Skin epidermis (tissue), 12 donors: ENCODE measurements around the gene TMEM243.
"Not testable (repeated sequence)": the region's sequence is repeated elsewhere in the genome, so short reads cannot be mapped to it uniquely, and the experiment has no call there.

Experiments used
- H3K27ac ChIP-seq, 21 experiments: fragments of 200-600 bp; sonication (generic) in 11 of 21; one replicate each; pipeline ENCODE4 v1.5.0; 2020; ENCODE audit warnings: mild to moderate bottlenecking in 3 of 21, inconsistent platforms in 2 of 21, moderate library complexity in 2 of 21
- H3K4me3 ChIP-seq, 7 experiments: fragments of 200-600 bp; sonication (generic) in 2 of 7; one replicate each; pipeline ENCODE4 v1.5.0; 2020; ENCODE audit warnings: inconsistent platforms in 2 of 7, mild to moderate bottlenecking in 2 of 7, moderate library complexity in 1 of 7

The TMEM243 gene

GRCh38 chr7:87219545-87220025, at the start of gene TMEM243:
Gene TMEM243, minus strand, starts transcription at chr7:87219732. Its CDS starts 229 bp downstream, at chr7:87219503.
- Histone ChIP-seq H3K4me3 (peak within 1 kb of the TSS; percentile 68 to 95 (median 89)), H3K27ac (peak within 1 kb of the TSS; percentile 52 to 93 (median 85))

GRCh38 chr7:87267239-87267900, 47.8 kb upstream of the TMEM243 start:
- H3K27ac ChIP-seq = no peak overlapping the region
- H3K4me3 ChIP-seq = no peak overlapping the region

- Histone ChIP-seq H3K27ac (no peak overlapping the region), H3K4me3 (no peak overlapping the region)
Observed at GRCh38 chr7:87263537-87263936, 44.0 kb upstream of the TMEM243 start.

GRCh38 chr7:87253589-87254087, 34.1 kb upstream of the TMEM243 start:
- Histone ChIP-seq H3K4me3 (no peak overlapping the region), H3K27ac (no peak overlapping the region)

DNA sequence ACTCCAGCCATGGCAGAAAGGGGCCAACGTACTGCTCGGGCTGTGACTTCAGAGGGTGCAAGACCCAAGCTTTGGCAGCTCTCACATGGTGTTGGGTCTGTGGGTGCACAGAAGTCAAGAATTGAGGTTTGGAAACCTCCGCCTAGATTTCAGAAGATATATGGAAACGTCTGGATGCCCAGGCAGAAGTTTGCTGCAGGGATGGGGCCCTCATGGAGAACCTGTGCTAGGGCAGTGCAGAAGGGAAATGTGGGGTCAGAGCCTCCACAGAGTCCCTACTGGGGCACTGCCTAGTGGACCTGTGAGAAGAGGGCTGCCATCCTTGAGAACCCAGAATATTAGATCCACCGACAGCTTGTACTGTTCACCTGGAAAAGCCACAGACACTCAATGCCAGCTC, 26.1 kb upstream of the TMEM243 start:
- H3K4me3 ChIP-seq, H3K27ac ChIP-seq: not testable (repeated sequence)

GRCh38 chr7:87238464-87239051, 19.0 kb upstream of the TMEM243 start:
- H3K4me3 ChIP-seq, H3K27ac ChIP-seq: not testable (repeated sequence)

- Histone ChIP-seq H3K27ac (no peak overlapping the region), H3K4me3 (no peak overlapping the region)
Observed at GRCh38 chr7:87234949-87235348, 15.4 kb upstream of the TMEM243 start.

- Histone ChIP-seq H3K27ac (no peak overlapping the region), H3K4me3 (no peak overlapping the region)
Observed at GRCh38 chr7:87231711-87232110, 12.2 kb upstream of the TMEM243 start.

GRCh38 chr7:87231258-87231657, 11.7 kb upstream of the TMEM243 start:
- H3K4me3 ChIP-seq = no peak overlapping the region
- no peak overlapping the region for H3K27ac ChIP-seq

GRCh38 chr7:87226495-87226894, 7.0 kb upstream of the TMEM243 start:
- Histone ChIP-seq H3K27ac (no peak overlapping the region), H3K4me3 (no peak overlapping the region)

DNA sequence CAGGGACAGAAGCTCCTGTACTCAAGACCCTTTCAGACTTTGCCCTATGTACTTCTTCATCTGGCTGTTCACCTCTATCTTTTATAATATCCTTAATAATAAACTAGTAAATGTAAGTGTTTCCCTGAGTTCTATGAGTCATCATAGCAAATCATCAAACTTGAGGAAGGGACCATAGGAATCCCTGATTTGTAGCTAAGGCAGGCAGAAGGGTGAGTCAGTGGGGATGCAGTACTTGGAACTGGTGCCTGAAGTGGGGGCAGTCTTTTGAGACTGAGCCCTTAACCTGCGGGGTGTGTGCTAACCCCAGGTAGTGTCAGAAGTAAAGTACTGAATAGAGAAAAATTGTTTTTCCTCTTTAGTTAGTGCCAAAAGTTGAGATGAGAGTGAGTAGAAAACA, 6.2 kb upstream of the TMEM243 start:
- H3K27ac ChIP-seq = no peak overlapping the region

GRCh38 chr7:87223666-87224065, 4.1 kb upstream of the TMEM243 start:
- Histone ChIP-seq H3K27ac (no peak overlapping the region), H3K4me3 (no peak overlapping the region)

More for the DNA sequence above, 6.2 kb upstream of the TMEM243 start:
- no peak overlapping the region for H3K4me3 ChIP-seq

DNA sequence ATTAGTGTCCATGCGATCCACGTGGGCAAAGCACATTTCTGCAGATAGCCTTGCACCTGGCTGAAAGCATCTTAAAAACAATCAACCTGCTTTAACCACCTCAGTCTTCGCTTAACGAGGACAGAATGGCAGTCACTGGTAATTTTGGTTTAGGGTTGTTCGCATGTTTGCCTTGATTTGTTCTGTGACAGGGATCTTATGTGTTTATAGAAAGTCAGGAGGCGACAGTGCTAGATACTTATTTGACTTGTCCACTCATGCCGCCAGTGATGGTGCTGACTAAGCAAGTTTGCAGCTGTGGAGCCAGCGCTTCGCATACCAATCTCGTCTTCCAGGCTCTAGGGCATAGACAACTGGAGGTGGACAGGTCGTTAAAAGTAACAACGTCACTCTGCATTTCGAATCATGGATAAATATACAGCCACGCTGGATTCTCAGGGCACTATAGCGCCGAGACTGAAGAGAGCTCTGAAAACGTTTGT, 1.2 kb upstream of the TMEM243 start:
- peak overlapping the region in 9 of 21 experiments; percentile 77 to 91 (median 88) for H3K27ac ChIP-seq
- peak overlapping the region; percentile 68 to 95 (median 89) for H3K4me3 ChIP-seq

DNA sequence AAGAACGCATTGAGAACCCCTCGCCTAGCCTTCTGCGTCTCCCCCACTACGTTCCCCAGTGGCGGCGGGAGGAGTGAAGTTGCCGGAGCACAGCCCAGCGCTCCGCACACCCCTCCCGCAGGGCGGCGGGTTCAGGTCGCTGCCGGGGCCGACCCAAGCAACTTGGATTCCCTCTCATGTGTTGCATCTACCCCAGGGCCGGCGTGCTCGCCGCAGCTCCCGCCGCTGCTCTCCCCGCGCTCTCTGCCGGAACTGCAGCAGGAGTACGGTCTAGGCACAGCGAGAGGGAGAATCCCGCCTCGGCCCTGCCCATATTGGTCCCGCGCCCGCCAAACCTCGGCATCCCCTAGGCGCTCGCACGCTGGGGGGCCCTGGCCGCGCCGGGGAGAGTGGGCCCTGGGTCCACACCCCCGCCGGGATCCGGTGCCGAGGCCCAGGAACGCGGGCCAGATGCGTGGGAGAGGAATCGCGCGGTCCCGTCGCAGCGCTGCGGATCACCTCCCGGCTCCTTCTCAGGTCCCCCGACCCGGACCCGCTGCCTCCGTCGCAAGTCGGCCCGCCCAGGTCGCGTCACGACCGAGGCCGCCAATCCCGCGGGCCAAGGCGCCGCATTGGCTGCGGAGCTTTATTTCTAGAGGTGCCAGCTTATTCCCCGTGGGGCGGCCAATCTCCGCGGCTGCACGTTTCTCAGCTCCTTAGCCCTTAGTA, 648 bp upstream of the TMEM243 start:
- peak overlapping the region; percentile 52 to 93 (median 85) for H3K27ac ChIP-seq
- H3K4me3 ChIP-seq = peak overlapping the region; percentile 68 to 95 (median 89)

DNA sequence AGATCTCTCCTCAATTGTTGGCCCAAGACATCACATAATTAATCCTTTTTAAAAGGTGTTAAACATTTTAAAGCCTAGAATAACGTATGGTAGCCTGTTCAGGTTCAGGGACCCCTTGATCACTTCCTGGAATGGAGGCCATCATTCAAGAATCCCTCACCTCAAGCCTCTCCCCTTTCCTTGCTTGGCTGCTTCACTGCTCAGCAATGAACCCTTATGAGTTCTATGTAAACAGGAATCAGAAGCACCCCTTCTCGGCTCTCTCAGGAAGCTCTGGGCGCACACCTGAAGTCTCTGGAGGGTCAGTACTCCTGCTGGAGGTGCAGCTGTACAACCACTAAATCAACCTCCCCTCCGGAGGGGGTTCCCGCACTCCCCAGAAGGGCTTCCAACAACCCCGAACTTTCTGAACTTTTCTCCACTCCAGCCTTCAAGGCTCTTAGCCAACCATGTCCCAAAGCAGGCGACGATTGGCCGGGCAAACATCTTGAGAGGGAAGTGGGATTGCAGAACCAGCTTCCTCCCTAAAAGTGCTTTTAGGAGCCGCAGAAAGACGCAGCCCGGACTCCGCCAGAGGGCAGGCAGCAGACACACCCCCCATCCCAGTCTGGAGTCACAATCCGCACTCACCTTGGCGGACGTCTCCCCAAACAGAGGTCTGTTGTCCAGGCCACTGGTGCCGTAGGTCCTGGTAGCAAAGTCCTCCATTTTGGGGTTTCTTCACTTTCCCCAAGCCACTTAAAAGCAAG, 562 bp downstream of the TMEM243 start:
- peak overlapping the region; percentile 68 to 95 (median 89) for H3K4me3 ChIP-seq
- peak overlapping the region; percentile 52 to 93 (median 85) for H3K27ac ChIP-seq

DNA sequence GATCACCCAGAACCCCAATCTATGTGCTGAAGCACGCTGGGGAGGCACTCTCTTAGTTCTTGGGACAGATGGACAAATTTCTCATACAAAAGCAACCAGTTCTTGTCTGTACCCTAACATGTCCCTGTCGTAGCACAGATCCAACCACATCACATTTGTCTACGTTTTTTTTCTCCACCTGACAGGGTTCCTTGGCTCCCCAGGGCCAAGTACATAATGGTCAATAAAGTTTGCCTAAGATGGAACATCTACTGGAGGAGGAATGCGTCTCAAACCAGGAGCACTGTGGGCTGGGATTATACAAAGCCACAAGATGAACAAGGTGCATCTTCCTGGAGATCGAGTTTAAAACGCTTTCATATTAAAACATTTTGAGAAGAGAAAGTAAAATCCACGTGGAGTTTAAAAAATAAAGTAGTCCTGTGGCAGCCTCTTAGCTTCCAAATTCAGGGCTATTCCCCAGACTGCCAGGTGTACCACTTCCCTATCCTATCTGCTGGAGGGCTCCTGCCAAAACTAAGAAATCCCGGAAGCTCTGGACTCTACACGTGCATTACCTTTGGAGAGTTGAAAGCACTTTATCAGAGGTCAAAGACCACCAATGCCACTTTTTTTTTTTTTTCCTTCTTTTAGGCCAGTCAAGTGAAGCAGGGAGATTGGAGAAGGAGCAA, 1.4 kb downstream of the TMEM243 start:
- Histone ChIP-seq H3K27ac (peak overlapping the region in 15 of 21 experiments; percentile 7 to 93 (median 85)), H3K4me3 (peak overlapping the region; percentile 68 to 95 (median 89))

DNA sequence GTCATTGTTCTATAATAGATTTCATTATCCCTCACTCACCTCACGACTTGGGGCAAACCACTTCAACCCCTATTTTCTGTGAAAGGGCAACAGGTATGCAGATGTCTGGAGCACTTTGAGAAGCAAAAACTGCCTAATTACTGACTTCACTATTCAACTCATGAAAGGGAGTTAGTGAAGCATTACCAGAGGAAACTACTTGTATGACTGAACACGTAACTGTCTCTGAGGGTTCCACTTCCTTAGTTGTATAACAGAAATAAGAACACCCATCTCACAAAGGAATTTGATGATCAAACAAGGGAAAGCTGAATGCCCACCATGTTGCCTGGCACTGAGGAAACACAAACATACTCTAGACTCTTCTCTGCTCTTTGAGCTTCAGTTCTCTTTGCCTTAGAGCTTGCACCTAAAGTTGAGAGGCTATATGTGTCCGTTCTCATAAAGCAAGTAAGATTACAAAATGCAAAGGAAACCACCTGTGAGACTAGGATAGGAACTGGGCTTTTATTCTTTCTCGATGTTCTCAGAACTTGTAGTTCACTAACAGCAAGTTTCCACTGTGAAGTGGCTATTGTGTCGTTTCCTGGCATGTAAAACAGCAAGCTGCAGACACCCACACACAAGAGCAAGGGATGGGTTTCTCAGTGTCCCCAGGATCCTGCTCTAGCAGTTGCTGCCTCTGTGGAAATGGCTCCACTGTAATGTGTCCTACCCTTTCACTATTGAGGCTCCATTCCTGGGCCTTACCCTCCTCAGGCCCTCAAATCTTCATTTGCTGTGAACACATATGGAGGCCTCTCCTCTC, 2.6 kb downstream of the TMEM243 start:
- peak overlapping the region in 1 of 7 experiments; percentile 6 for H3K4me3 ChIP-seq
- H3K27ac ChIP-seq = peak overlapping the region in 14 of 21 experiments; percentile 7 to 93 (median 53)

- H3K4me3 ChIP-seq = no peak overlapping the region
- no peak overlapping the region for H3K27ac ChIP-seq
Observed at GRCh38 chr7:87215046-87215445, 4.5 kb downstream of the TMEM243 start.
